Endothelial cell of umbilical vein (primary cell): ENCODE data around the gene KCNH5.

Experiments
- CTCF ChIP-seq, 2 donors: IDR thresholded peaks; 1 replicate in 1 of 2; 2 replicates in 1 of 2; pipeline ENCODE4 v1.5.1; 2011; ENCODE audit warnings: low read length in 2 of 2, mild to moderate bottlenecking in 2 of 2, moderate library complexity in 2 of 2, control low read depth in 1 of 2, inconsistent platforms in 1 of 2, low read depth in 1 of 2; ENCODE audit not compliant: insufficient read depth in 1 of 2; ENCODE audit errors: extremely low read depth in 1 of 2
- EZH2 ChIP-seq: IDR thresholded peaks from 2 replicates; pipeline ENCODE4 v1.6.1; 2012; ENCODE audit warnings: borderline replicate concordance, low read depth, mild to moderate bottlenecking, moderate library complexity, low read length, inconsistent platforms; ENCODE audit not compliant: severe bottlenecking
- FOS ChIP-seq: IDR thresholded peaks from 2 replicates; pipeline ENCODE4 v1.6.1; 2011; ENCODE audit warnings: mild to moderate bottlenecking, low read length, moderate library complexity, borderline replicate concordance; ENCODE audit not compliant: insufficient read depth
- GATA2 ChIP-seq: IDR thresholded peaks from 2 replicates; pipeline ENCODE4 v1.7.0; 2011; ENCODE audit warnings: low read depth, mild to moderate bottlenecking, moderate library complexity, mixed read lengths, low read length; ENCODE audit not compliant: insufficient read length, insufficient read depth
- JUN ChIP-seq: IDR thresholded peaks from 2 replicates; pipeline ENCODE4 v1.6.1; 2011; ENCODE audit warnings: borderline replicate concordance, low read depth; ENCODE audit not compliant: insufficient read length, insufficient read depth
- POLR2A ChIP-seq: IDR thresholded peaks from 2 replicates; pipeline ENCODE4 v1.6.1; 2012; ENCODE audit warnings: low read depth, mild to moderate bottlenecking, control low read depth, low read length
- POLR2AphosphoS5 ChIP-seq: IDR thresholded peaks from 2 replicates; pipeline ENCODE4 v1.6.1; 2012; ENCODE audit warnings: low read depth, mild to moderate bottlenecking, control low read depth, low read length, moderate library complexity; ENCODE audit not compliant: insufficient read depth

DNA sequence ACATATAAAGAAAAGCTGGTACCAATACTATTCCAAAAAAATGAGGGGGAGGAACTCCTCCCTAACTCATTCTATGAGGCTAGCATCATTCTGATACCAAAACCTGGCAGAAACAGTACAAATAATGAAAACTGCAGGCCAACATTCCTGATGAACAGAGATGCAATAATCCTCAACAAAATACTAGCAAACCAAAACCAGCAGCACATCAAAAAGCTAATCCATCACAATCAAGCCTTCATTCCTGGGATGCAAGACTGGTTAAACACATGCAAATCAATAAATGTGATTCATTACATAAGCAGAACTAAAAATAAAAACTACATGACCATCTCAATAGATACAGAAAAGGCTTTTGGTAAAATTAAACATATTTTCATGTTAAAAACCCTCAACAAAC, 281.3 kb downstream of the KCNH5 start:
- TF ChIP-seq EZH2 (no peak), CTCF (IDR thresholded peaks at IDR 0.05; ENCODE audit: extremely low read depth in 1 of 2, insufficient read depth in 1 of 2, low read depth in 1 of 2, low read length in 2 of 2) (no peak), POLR2A (no peak), POLR2AphosphoS5 (no peak), JUN (no peak), GATA2 (no peak), FOS (no peak)
